ENCODE data around the gene ARSA.

ARSA gene

GRCh38 chr22:50604256-50605001 is 23.5 kb downstream of the ARSA start:
- H3K27ac ChIP-seq: no peak overlapping the region
- H3K4me1 ChIP-seq (ENCODE audit: control insufficient read depth in 1 of 2, insufficient read depth in 1 of 2, low read depth in 1 of 2, low read length in 1 of 2): peaks cover 0 to 8% of the 10 kb centered on the region in 2 experiments
- H3K36me3 ChIP-seq: no peaks in the 10 kb centered on the region
- H3K27me3 ChIP-seq: peaks cover 100% of the 10 kb centered on the region
- H3K4me3 ChIP-seq (ENCODE audit: low read depth in 1 of 2, low read length in 1 of 2): no peak overlapping the region
- no peak for TF ChIP-seq CTCF (IDR thresholded peaks at IDR 0.05)
- no peaks in the 10 kb centered on the region for H3K9me3 ChIP-seq

GRCh38 chr22:50603511-50604255 is 24.3 kb downstream of the ARSA start:
- H3K27ac ChIP-seq: no peak overlapping the region
- no peaks in the 10 kb centered on the region for H3K9me3 ChIP-seq
- no peak for TF ChIP-seq CTCF (IDR thresholded peaks at IDR 0.05)
- H3K36me3 ChIP-seq: no peaks in the 10 kb centered on the region
- H3K4me1 ChIP-seq (ENCODE audit: control insufficient read depth in 1 of 2, insufficient read depth in 1 of 2, low read depth in 1 of 2, low read length in 1 of 2): peaks cover 0 to 8% of the 10 kb centered on the region in 2 experiments
- no peak overlapping the region for H3K4me3 ChIP-seq (ENCODE audit: low read depth in 1 of 2, low read length in 1 of 2)
- peaks cover 100% of the 10 kb centered on the region for H3K27me3 ChIP-seq

GRCh38 chr22:50602338-50602700 is 25.6 kb downstream of the ARSA start:
- TF ChIP-seq CTCF (IDR thresholded peaks at IDR 0.05): no peak
- Histone ChIP-seq H3K27ac (no peak overlapping the region), H3K4me3 (ENCODE audit: low read depth in 1 of 2, low read length in 1 of 2) (no peak overlapping the region), H3K4me1 (ENCODE audit: control insufficient read depth in 1 of 2, insufficient read depth in 1 of 2, low read depth in 1 of 2, low read length in 1 of 2) (peaks cover 0 to 8% of the 10 kb centered on the region in 2 experiments), H3K27me3 (peaks cover 99% of the 10 kb centered on the region), H3K36me3 (no peaks in the 10 kb centered on the region), H3K9me3 (no peaks in the 10 kb centered on the region)

- peaks cover 98% of the 10 kb centered on the region for H3K27me3 ChIP-seq
- peaks cover 0 to 8% of the 10 kb centered on the region in 2 experiments for H3K4me1 ChIP-seq (ENCODE audit: control insufficient read depth in 1 of 2, insufficient read depth in 1 of 2, low read depth in 1 of 2, low read length in 1 of 2)
- TF ChIP-seq CTCF (IDR thresholded peaks at IDR 0.05): no peak
- no peak overlapping the region for H3K27ac ChIP-seq
- no peak overlapping the region for H3K4me3 ChIP-seq (ENCODE audit: low read depth in 1 of 2, low read length in 1 of 2)
- H3K9me3 ChIP-seq: no peaks in the 10 kb centered on the region
- H3K36me3 ChIP-seq: no peaks in the 10 kb centered on the region
These were observed 26.1 kb downstream of the ARSA start for GRCh38 chr22:50601669-50602337.

GRCh38 chr22:50600967-50601668 is 26.8 kb downstream of the ARSA start:
- Histone ChIP-seq H3K9me3 (no peaks in the 10 kb centered on the region), H3K36me3 (no peaks in the 10 kb centered on the region), H3K27me3 (peaks cover 91% of the 10 kb centered on the region), H3K4me1 (ENCODE audit: control insufficient read depth in 1 of 2, insufficient read depth in 1 of 2, low read depth in 1 of 2, low read length in 1 of 2) (peaks cover 0 to 8% of the 10 kb centered on the region in 2 experiments), H3K4me3 (ENCODE audit: low read depth in 1 of 2, low read length in 1 of 2) (no peak overlapping the region), H3K27ac (no peak overlapping the region)
- TF ChIP-seq CTCF (IDR thresholded peaks at IDR 0.05): no peak

Measured in neutrophil (primary cell).